Natural killer cell (primary cell): Measurements from ENCODE around the gene BASP1. TPM values are rescaled to one million over a fixed set of nuclear protein-coding genes. Genes with fewer than 3 reads are reported as not detected.
"Not testable (repeated sequence)": the region's sequence is repeated elsewhere in the genome, so short reads cannot be mapped to it uniquely, and the experiment has no call there.

ENCODE experiments used
- ATAC-seq, 3 donors: fragments of 150-1000 bp in 2 of 3; fragments of 200-7000 bp in 1 of 3; cut with Tn5 transposase; 1 replicate in 1 of 3; 2 replicates in 2 of 3; pipeline ENCODE4 v1.10.0; 2021; ENCODE audit warnings: mild to moderate bottlenecking in 2 of 3, moderate library complexity in 2 of 3
- DNase-seq, 2 donors: peaks; one replicate each; pipeline versions ENCODE4 v3.0.0 to v3.0.0-alpha.2; 2013 to 2021; ENCODE audit warnings: mixed read lengths in 1 of 2
- H3K27ac ChIP-seq: one replicate; pipeline ENCODE4 v1.5.1; 2013; ENCODE audit warnings: mild to moderate bottlenecking, low read length
- H3K27me3 ChIP-seq: one replicate; pipeline ENCODE4 v1.6.1; 2013; ENCODE audit warnings: low read length; ENCODE audit not compliant: control insufficient read depth, insufficient read depth
- H3K36me3 ChIP-seq: one replicate; pipeline ENCODE4 v1.6.1; 2013; ENCODE audit warnings: low read length; ENCODE audit not compliant: control insufficient read depth, insufficient read depth
- H3K4me1 ChIP-seq: one replicate; pipeline ENCODE4 v1.6.1; 2013; ENCODE audit warnings: low read length; ENCODE audit not compliant: control insufficient read depth, insufficient read depth
- H3K4me3 ChIP-seq: one replicate; pipeline ENCODE4 v1.5.1; 2013; ENCODE audit warnings: low read length
- H3K9me3 ChIP-seq: one replicate; pipeline ENCODE4 v1.6.1; 2013; ENCODE audit warnings: low read length; ENCODE audit not compliant: control insufficient read depth, insufficient read depth
- H3K27ac Mint-ChIP-seq, 2 donors: one replicate each; pipeline ENCODE4 v1.8.0; 2022; ENCODE audit warnings: mild to moderate bottlenecking in 2 of 2, mixed read lengths in 2 of 2, moderate library complexity in 1 of 2
- H3K27me3 Mint-ChIP-seq, 2 donors: one replicate each; pipeline ENCODE4 v1.8.0; 2022; ENCODE audit warnings: low read depth in 2 of 2, mixed read lengths in 2 of 2
- H3K36me3 Mint-ChIP-seq: one replicate; pipeline ENCODE4 v1.8.0; 2022; ENCODE audit warnings: mixed read lengths
- H3K4me1 Mint-ChIP-seq, 2 donors: one replicate each; pipeline ENCODE4 v1.8.0; 2022; ENCODE audit warnings: mixed read lengths in 2 of 2
- H3K4me3 Mint-ChIP-seq: one replicate; pipeline ENCODE4 v1.8.0; 2022; ENCODE audit warnings: mild to moderate bottlenecking, moderate library complexity, mixed read lengths
- H3K9me3 Mint-ChIP-seq, 2 donors: one replicate each; pipeline ENCODE4 v1.8.0; 2022; ENCODE audit warnings: mixed read lengths in 2 of 2
- CTCF ChIP-seq: fragments of 200-600 bp; IDR thresholded peaks from one replicate; pipeline ENCODE4 v1.8.0; 2022; ENCODE audit warnings: antibody characterized with exemption
- WGBS: methylation state at CpG from one replicate; pipeline ENCODE4 v1.1.7; 2013; ENCODE audit warnings: missing lambda C conversion rate; ENCODE audit not compliant: insufficient coverage; 5-methylcytosine and 5-hydroxymethylcytosine counted together
- intact Hi-C: fragments of 100-400 bp; cut with micrococcal nuclease; formaldehyde crosslinking; loops from one replicate; pipeline ENCODE4 v1.14.2; 2022
- total RNA-seq, 4 donors: library from RNA; stranded (reverse); fragments of 120-200 nt in 1 of 4; gene quantifications; one replicate each; pipeline versions ENCODE4 v1.2.3 to v1.2.4, GENCODE V29; 2013 to 2022

The BASP1 gene
- total RNA-seq, 3 donors from 2014 or later (not counting 1 experiment from before 2014, with no cell fraction given): 1.3 to 10.7 (median 2.5) TPM

- Histone ChIP-seq H3K27me3 (no peaks in the 10 kb centered on the region), H3K9me3 (no peaks in the 10 kb centered on the region), H3K36me3 (no peaks in the 10 kb centered on the region), H3K4me1 (no peaks in the 10 kb centered on the region), H3K27ac (no peak overlapping the region), H3K4me3 (no peak overlapping the region)
- Mint-ChIP-seq H3K9me3 (peaks cover 0 to 2% of the 10 kb centered on the region in 2 donors), H3K4me3 (no peak overlapping the region), H3K36me3 (no peaks in the 10 kb centered on the region), H3K27me3 (no peaks in the 10 kb centered on the region), H3K27ac (no peak overlapping the region), H3K4me1 (no peaks in the 10 kb centered on the region)
- TF ChIP-seq CTCF: no peak
- no peak for DNase-seq
- no peak for ATAC-seq
- 86% methylated on average over 12 of the region's 12 CpGs for WGBS
- intact Hi-C loops: no loop called here
Measured at GRCh38 chr5:17243287-17244063, 26.0 kb downstream of the BASP1 start.

- TF ChIP-seq CTCF: no peak
- Mint-ChIP-seq H3K9me3 (peaks cover 3 to 11% of the 10 kb centered on the region in 2 donors), H3K4me1 (no peaks in the 10 kb centered on the region), H3K4me3 (no peak overlapping the region), H3K27me3 (no peaks in the 10 kb centered on the region), H3K36me3 (no peaks in the 10 kb centered on the region), H3K27ac (no peak overlapping the region)
- intact Hi-C loops: no loop called here
- ATAC-seq (no peak), DNase-seq (no peak)
- Histone ChIP-seq H3K27me3 (no peaks in the 10 kb centered on the region), H3K27ac (no peak overlapping the region), H3K4me1 (no peaks in the 10 kb centered on the region), H3K9me3 (no peaks in the 10 kb centered on the region), H3K36me3 (no peaks in the 10 kb centered on the region), H3K4me3 (no peak overlapping the region)
- WGBS: 98% methylated on average over 3 of the region's 3 CpGs
Measured at GRCh38 chr5:17249029-17249634, 31.7 kb downstream of the BASP1 start.

- H3K4me1 ChIP-seq, H3K4me3 ChIP-seq, intact Hi-C loops, H3K9me3 ChIP-seq, H3K27me3 ChIP-seq, H3K36me3 Mint-ChIP-seq, ATAC-seq, H3K36me3 ChIP-seq, H3K4me1 Mint-ChIP-seq, H3K27ac Mint-ChIP-seq, H3K27ac ChIP-seq, H3K27me3 Mint-ChIP-seq, H3K4me3 Mint-ChIP-seq, DNase-seq: not testable (repeated sequence)
- H3K9me3 Mint-ChIP-seq: peaks cover 8 to 11% of the 10 kb centered on the region in 2 donors
- 89% methylated on average over 6 of the region's 6 CpGs for WGBS
Measured at GRCh38 chr5:17249841-17250240, 32.4 kb downstream of the BASP1 start.

GRCh38 chr5:17252543-17252942 is 35.1 kb downstream of the BASP1 start:
- H3K27me3 Mint-ChIP-seq: no peaks in the 10 kb centered on the region
- no peak for TF ChIP-seq CTCF
- peaks cover 8 to 14% of the 10 kb centered on the region in 2 donors for H3K9me3 Mint-ChIP-seq
- Histone ChIP-seq H3K4me1 (no peaks in the 10 kb centered on the region), H3K27me3 (no peaks in the 10 kb centered on the region), H3K4me3 (no peak overlapping the region), H3K36me3 (no peaks in the 10 kb centered on the region), H3K27ac (no peak overlapping the region), H3K9me3 (no peaks in the 10 kb centered on the region)
- no peak overlapping the region for H3K4me3 Mint-ChIP-seq
- H3K36me3 Mint-ChIP-seq: no peaks in the 10 kb centered on the region
- intact Hi-C loops: no loop called here
- WGBS: 73% methylated on average over 1 of the region's 1 CpG
- no peaks in the 10 kb centered on the region for H3K4me1 Mint-ChIP-seq
- no peak overlapping the region for H3K27ac Mint-ChIP-seq
- no peak for DNase-seq
- ATAC-seq: no peak
